Trophoblast cell (in vitro differentiated cells and primary cell): ENCODE data around the gene ABI1.

Source experiments
- DNase-seq, 2 donors: peaks; one replicate each; pipeline ENCODE4 v3.0.0-alpha.2; 2016
- H2AFZ ChIP-seq: 2 replicates; pipeline ENCODE4 v1.6.1; 2013; ENCODE audit warnings: low read length, moderate library complexity, mild to moderate bottlenecking; ENCODE audit not compliant: insufficient read depth, poor library complexity
- H2AK5ac ChIP-seq: 2 replicates; pipeline ENCODE4 v1.6.1; 2013; ENCODE audit warnings: mild to moderate bottlenecking, low read length
- H2BK120ac ChIP-seq: 2 replicates; pipeline ENCODE4 v1.6.1; 2013; ENCODE audit warnings: low read length, mild to moderate bottlenecking, moderate library complexity; ENCODE audit not compliant: insufficient read depth, poor library complexity
- H2BK12ac ChIP-seq: 2 replicates; pipeline ENCODE4 v1.6.1; 2013; ENCODE audit warnings: mild to moderate bottlenecking, low read length, moderate library complexity
- H2BK5ac ChIP-seq: 2 replicates; pipeline ENCODE4 v1.6.1; 2013; ENCODE audit warnings: low read length, low read depth, moderate library complexity, mild to moderate bottlenecking; ENCODE audit not compliant: poor library complexity
- H3K14ac ChIP-seq: 2 replicates; pipeline ENCODE4 v1.6.1; 2013; ENCODE audit warnings: mild to moderate bottlenecking, low read length
- H3K18ac ChIP-seq: 2 replicates; pipeline ENCODE4 v1.6.1; 2013; ENCODE audit warnings: mild to moderate bottlenecking, low read length
- H3K23ac ChIP-seq: 2 replicates; pipeline ENCODE4 v1.6.1; 2013; ENCODE audit warnings: low read length
- H3K27ac ChIP-seq: 2 replicates; pipeline ENCODE4 v1.5.1; 2013; ENCODE audit warnings: low read depth, mild to moderate bottlenecking, inconsistent platforms, low read length, moderate library complexity
- H3K27me3 ChIP-seq: 2 replicates; pipeline ENCODE4 v1.6.1; 2013; ENCODE audit warnings: inconsistent platforms, mild to moderate bottlenecking, low read length, moderate library complexity; ENCODE audit not compliant: insufficient read depth
- H3K36me3 ChIP-seq, 2 experiments: 1 replicate in 1 of 2; 2 replicates in 1 of 2; pipeline ENCODE4 v1.6.1; 2013; ENCODE audit warnings: low read length in 2 of 2, mild to moderate bottlenecking in 2 of 2, moderate library complexity in 1 of 2; ENCODE audit not compliant: insufficient read depth in 2 of 2, control insufficient read depth in 1 of 2
- H3K4ac ChIP-seq: 2 replicates; pipeline ENCODE4 v1.6.1; 2013; ENCODE audit warnings: low read depth, mild to moderate bottlenecking, low read length, moderate library complexity
- H3K4me1 ChIP-seq, 2 experiments: 1 replicate in 1 of 2; 2 replicates in 1 of 2; pipeline ENCODE4 v1.6.1; 2013; ENCODE audit warnings: low read length in 2 of 2, mild to moderate bottlenecking in 2 of 2, moderate library complexity in 1 of 2; ENCODE audit not compliant: insufficient read depth in 2 of 2, control insufficient read depth in 1 of 2
- H3K4me2 ChIP-seq: 2 replicates; pipeline ENCODE4 v1.6.1; 2013; ENCODE audit warnings: inconsistent platforms, mild to moderate bottlenecking, low read length, moderate library complexity
- H3K4me3 ChIP-seq: 2 replicates; pipeline ENCODE4 v1.5.1; 2013; ENCODE audit warnings: mild to moderate bottlenecking, low read depth, low read length, inconsistent platforms
- H3K79me1 ChIP-seq: one replicate; pipeline ENCODE4 v1.6.1; 2013; ENCODE audit warnings: low read length
- H3K79me2 ChIP-seq: 2 replicates; pipeline ENCODE4 v1.6.1; 2013; ENCODE audit warnings: low read length, mild to moderate bottlenecking; ENCODE audit not compliant: control insufficient read depth, insufficient read depth, poor library complexity
- H3K9ac ChIP-seq: 2 replicates; pipeline ENCODE4 v1.6.1; 2013; ENCODE audit warnings: mild to moderate bottlenecking, low read length
- H3K9me3 ChIP-seq: 2 replicates; pipeline ENCODE4 v1.6.1; 2013; ENCODE audit warnings: low read depth, mild to moderate bottlenecking, control low read depth, inconsistent platforms, low read length; ENCODE audit not compliant: insufficient read depth
- H4K12ac ChIP-seq: 2 replicates; pipeline ENCODE4 v1.6.1; 2013; ENCODE audit warnings: low read depth, mild to moderate bottlenecking, low read length, moderate library complexity
- H4K8ac ChIP-seq: 2 replicates; pipeline ENCODE4 v1.6.1; 2013; ENCODE audit warnings: low read depth, mild to moderate bottlenecking, low read length, moderate library complexity
- H4K91ac ChIP-seq: one replicate; pipeline ENCODE4 v1.6.1; 2013; ENCODE audit warnings: low read depth, mild to moderate bottlenecking, low read length, moderate library complexity
- WGBS: extraction: QIAGEN DNeasy Blood & Tissue Kit; methylation state at CpG from one replicate; pipeline ENCODE4 v1.1.7; 2013; ENCODE audit warnings: missing lambda C conversion rate; ENCODE audit not compliant: insufficient read length, insufficient coverage; ENCODE audit errors: extremely low coverage; 5-methylcytosine and 5-hydroxymethylcytosine counted together

The ABI1 gene

DNA sequence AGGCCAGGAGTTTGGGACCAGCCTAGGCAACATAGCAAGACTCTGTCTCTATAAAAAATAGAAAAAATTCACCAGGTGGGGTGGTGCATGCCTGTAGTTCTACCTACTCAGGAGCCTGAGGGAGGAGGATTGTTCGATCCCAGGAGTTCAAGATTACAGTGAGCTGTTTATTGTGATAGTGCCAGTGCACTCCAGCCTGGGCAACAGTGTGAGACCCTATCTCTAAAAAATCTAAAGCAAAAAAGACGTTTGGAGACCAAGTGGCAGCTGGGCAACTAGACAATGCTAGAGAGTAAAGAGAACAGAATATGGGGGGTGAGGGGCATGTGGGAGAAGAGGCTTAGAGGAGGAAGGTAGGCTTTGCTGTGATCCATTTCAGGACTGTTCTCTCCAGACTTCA is 161.8 kb downstream of the ABI1 start:
- no peak overlapping the region for H3K27ac ChIP-seq
- no peak overlapping the region for H4K12ac ChIP-seq
- peaks cover 19% of the 10 kb centered on the region for H3K79me2 ChIP-seq
- H3K4me1 ChIP-seq, result peaks cover 5 to 6% of the 10 kb centered on the region in 2 experiments
- H3K4me2 ChIP-seq, result no peak overlapping the region
- H2AFZ ChIP-seq, result no peak overlapping the region
- DNase-seq, result no peak
- no peak overlapping the region for H4K91ac ChIP-seq
- H3K23ac ChIP-seq, result no peak overlapping the region
- no peak overlapping the region for H4K8ac ChIP-seq
- no peak overlapping the region for H3K9ac ChIP-seq
- H3K4ac ChIP-seq, result peak overlapping the region; percentile 58
- H2BK5ac ChIP-seq, result no peak overlapping the region
- H3K9me3 ChIP-seq, result no peaks in the 10 kb centered on the region
- no CpG with 5 or more reads among the region's 2 CpGs for WGBS
- H2BK12ac ChIP-seq, result no peak overlapping the region
- peaks cover 2 to 6% of the 10 kb centered on the region in 2 experiments for H3K36me3 ChIP-seq
- no peak overlapping the region for H3K18ac ChIP-seq
- H2AK5ac ChIP-seq, result no peak overlapping the region
- H3K27me3 ChIP-seq, result no peaks in the 10 kb centered on the region
- H3K79me1 ChIP-seq, result peaks cover 11% of the 10 kb centered on the region
- no peak overlapping the region for H2BK120ac ChIP-seq
- H3K4me3 ChIP-seq, result no peak overlapping the region
- no peak overlapping the region for H3K14ac ChIP-seq

DNA sequence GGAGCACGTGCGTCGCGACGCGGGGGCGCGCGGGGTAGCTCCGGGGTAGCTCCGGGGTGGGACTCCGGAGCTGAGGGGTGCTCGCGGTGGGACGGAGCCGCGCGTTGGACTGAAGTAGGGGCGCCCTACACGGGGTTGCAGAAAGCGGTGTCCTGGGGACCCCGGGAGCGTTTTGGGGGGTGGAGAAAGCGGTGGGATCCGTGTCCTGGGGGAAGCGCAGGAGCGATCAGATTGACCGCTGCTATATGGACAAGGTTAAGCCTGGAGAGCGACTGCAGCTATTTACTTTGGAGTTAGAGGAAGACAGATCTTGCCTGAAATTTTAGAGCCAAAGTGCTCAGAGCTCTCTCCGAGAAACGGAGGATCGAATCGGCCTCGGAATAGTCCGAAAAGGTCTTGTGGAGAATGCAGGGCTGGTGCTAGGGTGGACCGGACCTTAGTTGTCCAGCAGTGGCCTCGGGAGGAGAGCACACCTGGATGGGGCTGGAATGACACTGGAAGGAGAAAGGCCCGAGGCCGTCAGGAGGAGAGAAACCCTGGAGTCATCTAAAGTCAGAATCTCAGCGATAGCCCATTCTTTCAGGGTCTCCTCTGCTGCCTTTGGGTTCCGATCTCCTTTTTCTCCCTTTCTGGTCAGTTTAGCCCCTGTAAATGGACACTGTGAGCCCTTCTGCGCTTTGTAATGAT is 162.7 kb downstream of the ABI1 start:
- WGBS, result no CpG with 5 or more reads among the region's 42 CpGs
- H3K4me1 ChIP-seq, result peaks cover 5 to 6% of the 10 kb centered on the region in 2 experiments
- H3K36me3 ChIP-seq, result peaks cover 2 to 6% of the 10 kb centered on the region in 2 experiments
- no peak overlapping the region for H3K18ac ChIP-seq
- H3K27ac ChIP-seq, result no peak overlapping the region
- H2AK5ac ChIP-seq, result no peak overlapping the region
- peak overlapping the region; percentile 84 for H3K9ac ChIP-seq
- peaks cover 19% of the 10 kb centered on the region for H3K79me2 ChIP-seq
- H3K4me3 ChIP-seq, result peak overlapping the region; percentile 94
- H3K4ac ChIP-seq, result peak overlapping the region; percentile 77
- H2BK5ac ChIP-seq, result no peak overlapping the region
- no peak overlapping the region for H2BK120ac ChIP-seq
- peak overlapping the region; percentile 77 for H3K4me2 ChIP-seq
- no peak overlapping the region for H3K23ac ChIP-seq
- H2AFZ ChIP-seq, result peak overlapping the region; percentile 89
- H4K91ac ChIP-seq, result peak overlapping the region; percentile 99
- H4K8ac ChIP-seq, result peak overlapping the region; percentile 100
- peak overlapping the region; percentile 53 for H3K14ac ChIP-seq
- H3K79me1 ChIP-seq, result peaks cover 11% of the 10 kb centered on the region
- no peaks in the 10 kb centered on the region for H3K27me3 ChIP-seq
- DNase-seq, result peak in 1 of 2 donors; percentile 10
- H4K12ac ChIP-seq, result no peak overlapping the region
- no peaks in the 10 kb centered on the region for H3K9me3 ChIP-seq
- no peak overlapping the region for H2BK12ac ChIP-seq

DNA sequence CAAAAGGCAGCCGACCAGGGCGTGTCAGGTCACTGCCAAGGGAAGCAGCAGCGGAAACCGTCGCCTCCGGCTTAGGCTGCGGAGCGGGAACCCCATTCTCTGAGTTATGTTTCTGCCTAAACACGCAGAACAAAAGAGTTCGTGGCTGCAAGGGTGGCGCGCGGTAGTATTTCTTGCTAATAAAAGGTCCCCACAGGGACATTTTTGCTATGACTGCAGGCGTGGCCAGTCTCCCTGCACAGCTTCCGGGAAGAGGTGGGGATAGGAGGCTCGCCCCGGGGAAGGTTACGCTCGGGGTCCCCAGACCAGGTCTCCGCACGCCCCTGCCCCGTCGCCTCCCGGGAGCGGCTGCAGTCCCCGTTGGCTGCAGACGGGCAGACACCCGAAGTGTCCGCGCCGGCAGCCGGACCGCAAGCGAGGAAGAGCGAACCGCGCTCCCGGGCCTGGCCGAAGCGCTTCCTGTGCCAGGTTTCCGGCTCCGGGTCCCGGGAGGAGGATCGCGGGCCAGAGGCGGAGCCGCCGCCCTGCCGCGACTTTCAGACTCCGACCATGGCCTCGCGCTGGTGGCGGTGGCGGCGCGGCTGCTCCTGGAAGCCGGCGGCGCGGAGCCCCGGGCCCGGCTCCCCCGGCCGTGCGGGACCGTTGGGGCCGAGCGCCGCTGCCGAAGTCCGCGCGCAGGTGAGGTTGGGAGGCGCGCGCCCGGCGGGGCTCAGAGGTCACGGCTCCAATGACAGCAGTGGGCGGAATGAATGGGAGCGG is 163.4 kb downstream of the ABI1 start, which contains the start of gene PDSS1:
Gene PDSS1 (plus strand): TSS at position 539 of the 759 bp plus-strand sequence. CDS start 11 bp downstream, at position 550.
- peak; percentile 56 to 72 for DNase-seq

DNA sequence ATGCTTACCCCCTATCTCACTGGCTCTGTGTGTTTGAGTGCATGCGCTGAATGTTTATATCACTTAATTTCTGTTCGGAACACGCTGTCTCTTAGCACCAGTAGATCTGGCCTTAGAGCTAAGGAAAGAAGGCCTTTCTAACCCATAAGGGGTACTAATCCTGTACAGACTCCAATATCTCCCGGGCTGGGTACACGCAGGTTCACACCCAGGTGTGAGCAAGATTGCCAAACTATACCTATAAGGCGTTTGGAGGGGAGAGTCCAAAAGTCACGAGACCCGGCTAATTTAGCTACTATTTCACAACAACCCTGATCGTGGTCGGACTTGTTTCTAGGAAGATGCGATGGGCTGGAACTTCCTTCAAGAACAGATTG is 164.0 kb downstream of the ABI1 start:
- WGBS, result no CpG with 5 or more reads among the region's 11 CpGs
- DNase-seq, result peak; percentile 86 to 90
- no peak overlapping the region for H3K23ac ChIP-seq

More for the DNA sequence above, 163.4 kb downstream of the ABI1 start, which contains the start of gene PDSS1:
- H2BK5ac ChIP-seq, result peak within 1 kb of the TSS; percentile 88
- H3K36me3 ChIP-seq, result peaks cover 2 to 6% of the 10 kb centered on the region in 2 experiments
- peak within 1 kb of the TSS; percentile 94 for H3K14ac ChIP-seq
- peak within 1 kb of the TSS; percentile 100 for H4K8ac ChIP-seq
- peak within 1 kb of the TSS; percentile 84 for H3K9ac ChIP-seq
- H3K79me1 ChIP-seq, result peaks cover 11% of the 10 kb centered on the region
- H3K23ac ChIP-seq, result no peak within 1 kb of the TSS
- H3K4me3 ChIP-seq, result peak within 1 kb of the TSS; percentile 94
- peak within 1 kb of the TSS; percentile 77 for H3K4me2 ChIP-seq
- H3K4me1 ChIP-seq, result peaks cover 5 to 6% of the 10 kb centered on the region in 2 experiments
- H3K18ac ChIP-seq, result peak within 1 kb of the TSS; percentile 95
- peak within 1 kb of the TSS; percentile 90 for H3K4ac ChIP-seq
- H3K27ac ChIP-seq, result peak within 1 kb of the TSS; percentile 86
- H4K12ac ChIP-seq, result peak within 1 kb of the TSS; percentile 100
- peaks cover 19% of the 10 kb centered on the region for H3K79me2 ChIP-seq
- H3K9me3 ChIP-seq, result no peaks in the 10 kb centered on the region
- no peak within 1 kb of the TSS for H2BK12ac ChIP-seq
- WGBS, result no CpG with 5 or more reads among the region's 82 CpGs
- peak within 1 kb of the TSS; percentile 99 for H4K91ac ChIP-seq
- H2BK120ac ChIP-seq, result peak within 1 kb of the TSS; percentile 93
- no peaks in the 10 kb centered on the region for H3K27me3 ChIP-seq
- H2AK5ac ChIP-seq, result peak within 1 kb of the TSS; percentile 69
- H2AFZ ChIP-seq, result peak within 1 kb of the TSS; percentile 89

More for the DNA sequence above, 164.0 kb downstream of the ABI1 start:
- peak overlapping the region; percentile 93 for H2BK120ac ChIP-seq
- H3K4me2 ChIP-seq, result peak overlapping the region; percentile 77
- no peak overlapping the region for H2BK12ac ChIP-seq
- H3K36me3 ChIP-seq, result peaks cover 2 to 6% of the 10 kb centered on the region in 2 experiments
- peak overlapping the region; percentile 89 for H2AFZ ChIP-seq
- H2AK5ac ChIP-seq, result peak overlapping the region; percentile 69
- H3K4ac ChIP-seq, result peak overlapping the region; percentile 90
- peak overlapping the region; percentile 94 for H3K4me3 ChIP-seq
- H4K8ac ChIP-seq, result peak overlapping the region; percentile 100
- peaks cover 11% of the 10 kb centered on the region for H3K79me1 ChIP-seq
- peak overlapping the region; percentile 88 for H2BK5ac ChIP-seq
- peak overlapping the region; percentile 99 for H4K91ac ChIP-seq
- H3K79me2 ChIP-seq, result peaks cover 19% of the 10 kb centered on the region
- peak overlapping the region; percentile 95 for H3K18ac ChIP-seq
- H3K9ac ChIP-seq, result peak overlapping the region; percentile 81
- H3K27ac ChIP-seq, result peak overlapping the region; percentile 86
- no peaks in the 10 kb centered on the region for H3K27me3 ChIP-seq
- peaks cover 5 to 6% of the 10 kb centered on the region in 2 experiments for H3K4me1 ChIP-seq
- peak overlapping the region; percentile 100 for H4K12ac ChIP-seq
- no peaks in the 10 kb centered on the region for H3K9me3 ChIP-seq
- H3K14ac ChIP-seq, result peak overlapping the region; percentile 94
